Measurements from ENCODE around the gene MEX3D.

GRCh38 chr19:1558552-1558951 lies 9.6 kb downstream of the MEX3D start:
- no peak for TF ChIP-seq CTCF (IDR thresholded peaks at IDR 0.05)
- TF ChIP-seq POLR2A (IDR thresholded peaks at IDR 0.05), result no peak

All from right lobe of liver (tissue), 4 donors.